ENCODE data around the gene DTL. TPM values are rescaled to one million over a fixed set of nuclear protein-coding genes. Genes with fewer than 3 reads are reported as not detected.
A peak's percentile ranks its signal among the peaks of the same experiment; 100 is the strongest.

The DTL gene
- total and polyA plus RNA-seq, 2 of the 13 experiments (the other 11 are each of a cell fraction or from before 2014, with no cell fraction given) = 10.4 to 32.8 TPM

GRCh38 chr1:212091438-212092121, 56.0 kb downstream of the DTL start:
- H3K9me3 ChIP-seq (ENCODE audit: low read length) = no peaks in the 10 kb centered on the region
- H4K20me1 ChIP-seq (ENCODE audit: insufficient read depth, low read length) = no peaks in the 10 kb centered on the region
- TF ChIP-seq ZNF615 (CRISPR knock-in tag; IDR thresholded peaks at IDR 0.05; ENCODE audit: borderline replicate concordance) = no peak
- TF ChIP-seq SIX4 (CRISPR knock-in tag; IDR thresholded peaks at IDR 0.05) = no peak
- TF ChIP-seq ZNF460 (CRISPR knock-in tag; IDR thresholded peaks at IDR 0.05; ENCODE audit: borderline replicate concordance) = no peak
- TF ChIP-seq GLI4 (CRISPR knock-in tag; IDR thresholded peaks at IDR 0.05; ENCODE audit: borderline replicate concordance) = no peak
- no peak for TF ChIP-seq NKX3-1 (CRISPR knock-in tag; IDR thresholded peaks at IDR 0.05)
- no peak for TF ChIP-seq ARHGAP35 (CRISPR knock-in tag; IDR thresholded peaks at IDR 0.05; ENCODE audit: borderline replicate concordance)
- no peak for TF ChIP-seq SRF (IDR thresholded peaks at IDR 0.05; ENCODE audit: low read depth, low read length)
- no peak for ATAC-seq
- in situ Hi-C loops (cut with HindIII; ENCODE audit: extremely low pct_ligation_motif_present, low pct_unique_long_range_greater_than_20kb) = no loop called here
- no peak overlapping the region for H3K27ac ChIP-seq (ENCODE audit: extremely low read length, insufficient read depth, low read length)
- peaks cover 3% of the 10 kb centered on the region for H3K79me2 ChIP-seq (ENCODE audit: insufficient read depth, low read length)
- DNase-seq (ENCODE audit: low spot score) = no peak
- POLR2A ChIA-PET = no interaction called here
- H3K27me3 ChIP-seq (ENCODE audit: control insufficient read depth in 1 of 2, insufficient read depth in 2 of 2, low read length in 2 of 2) = no peaks in the 10 kb centered on the region
- no peak overlapping the region for H3K4me2 ChIP-seq (ENCODE audit: low read depth, low read length)
- no peaks in the 10 kb centered on the region for H3K4me1 ChIP-seq (ENCODE audit: insufficient read depth, low read length)
- BruUV-seq (replicated peaks) = no TSS peak
- H3K9ac ChIP-seq (ENCODE audit: insufficient read depth, low read depth, low read length) = no peak overlapping the region
- WGBS (ENCODE audit: low lambda C conversion rate) = 79% methylated on average over 6 of the region's 6 CpGs
- intact Hi-C loops (cut with micrococcal nuclease; ENCODE audit: unreplicated experiment) = no loop called here
- H2AFZ ChIP-seq (ENCODE audit: low read length) = no peak overlapping the region
- no peak overlapping the region for H3K4me3 ChIP-seq (replicated peaks in 1 of 3; ENCODE audit: insufficient read depth in 1 of 3, low read depth in 2 of 3, low read length in 3 of 3)
- peaks cover 3 to 29% of the 10 kb centered on the region in 2 experiments; a peak in 3 of 5 replicates for H3K36me3 ChIP-seq (replicated peaks in 1 of 2; ENCODE audit: control insufficient read depth in 1 of 2, insufficient read depth in 2 of 2, low read length in 2 of 2)
- CTCF ChIA-PET (ENCODE audit: low intra/inter-chr PET ratio, low total read pairs) = no interaction called here
- FAIRE-seq = no peak

GRCh38 chr1:212097360-212097759, 61.8 kb downstream of the DTL start:
- Histone ChIP-seq H3K27me3 (ENCODE audit: control insufficient read depth in 1 of 2, insufficient read depth in 2 of 2, low read length in 2 of 2) (no peaks in the 10 kb centered on the region), H3K4me3 (replicated peaks in 1 of 3; ENCODE audit: insufficient read depth in 1 of 3, low read depth in 2 of 3, low read length in 3 of 3) (no peak overlapping the region), H3K27ac (ENCODE audit: extremely low read length, insufficient read depth, low read length) (no peak overlapping the region), H3K4me2 (ENCODE audit: low read depth, low read length) (no peak overlapping the region), H4K20me1 (ENCODE audit: insufficient read depth, low read length) (no peaks in the 10 kb centered on the region), H3K79me2 (ENCODE audit: insufficient read depth, low read length) (peaks cover 9% of the 10 kb centered on the region), H3K9ac (ENCODE audit: insufficient read depth, low read depth, low read length) (no peak overlapping the region), H2AFZ (ENCODE audit: low read length) (no peak overlapping the region), H3K4me1 (ENCODE audit: insufficient read depth, low read length) (peaks cover 16% of the 10 kb centered on the region; the same call in 1 of the 2 replicates), H3K36me3 (replicated peaks in 1 of 2; ENCODE audit: control insufficient read depth in 1 of 2, insufficient read depth in 2 of 2, low read length in 2 of 2) (peaks cover 1 to 24% of the 10 kb centered on the region in 2 experiments), H3K9me3 (ENCODE audit: low read length) (no peaks in the 10 kb centered on the region)
- CTCF ChIA-PET (ENCODE audit: low intra/inter-chr PET ratio, low total read pairs) = no interaction called here
- in situ Hi-C loops (cut with HindIII; ENCODE audit: extremely low pct_ligation_motif_present, low pct_unique_long_range_greater_than_20kb) = no loop called here
- no TSS peak for BruUV-seq (replicated peaks)
- POLR2A ChIA-PET = no interaction called here
- intact Hi-C loops (cut with micrococcal nuclease; ENCODE audit: unreplicated experiment) = no loop called here
- ATAC-seq (no peak), FAIRE-seq (no peak), DNase-seq (ENCODE audit: low spot score) (no peak)
- 93% methylated on average over 2 of the region's 2 CpGs for WGBS (ENCODE audit: low lambda C conversion rate)
- TF ChIP-seq ZNF160 (CRISPR knock-in tag; IDR thresholded peaks at IDR 0.05) = 0 out of 2 replicates have a peak, but pooled peaks have one; percentile 55
- no peak for TF ChIP-seq ZNF431 (CRISPR knock-in tag; IDR thresholded peaks at IDR 0.05; ENCODE audit: borderline replicate concordance, low read depth)
- TF ChIP-seq SSRP1 (CRISPR knock-in tag; IDR thresholded peaks at IDR 0.05) = no peak
- no peak for TF ChIP-seq ZNF253 (CRISPR knock-in tag; IDR thresholded peaks at IDR 0.05; ENCODE audit: borderline replicate concordance)

Measured in HepG2 (cell line).